ENCODE data around the gene MRPL53. TPM values are rescaled to one million over a fixed set of nuclear protein-coding genes. Genes with fewer than 3 reads are reported as not detected.

MRPL53 gene
- total RNA-seq, 1 experiment from 2014 or later = 52.1 TPM

- H3K9me3 Mint-ChIP-seq = no peaks in the 10 kb centered on the region
- H3K36me3 Mint-ChIP-seq = peaks cover 20% of the 10 kb centered on the region
- ChIA-PET CTCF (interaction anchor here (0.8 to 2.6 kb wide), 8 partner anchors 8 to 157 kb away, joined by 3 to 23 read pairs (median 4); partner anchors contain the start of genes CCDC142, DQX1, MOGS and TTC31), POLR2A (no interaction called here)
- H3K27me3 Mint-ChIP-seq (ENCODE audit: low read depth) = no peaks in the 10 kb centered on the region
- TF ChIP-seq MAX (CRISPR knock-in tag; IDR thresholded peaks at IDR 0.05) (no peak), CREM (CRISPR knock-in tag; IDR thresholded peaks at IDR 0.05) (no peak), CTCF (IDR thresholded peaks at IDR 0.05) (peak; percentile 56)
- no peak overlapping the region for H3K27ac Mint-ChIP-seq
- ATAC-seq (peak; percentile 13; the same call in 1 of the 2 replicates), DNase-seq (ENCODE audit: low spot score) (peak; percentile 77)
- H3K4me1 Mint-ChIP-seq = peaks cover 11% of the 10 kb centered on the region
- no peak overlapping the region for H3K4me3 Mint-ChIP-seq
Measured at GRCh38 chr2:74474899-74475298, 2.4 kb upstream of the MRPL53 start.

- H3K4me3 Mint-ChIP-seq = no peak overlapping the region
- POLR2A ChIA-PET = no interaction called here
- TF ChIP-seq TEAD4 (CRISPR knock-in tag; IDR thresholded peaks at IDR 0.05) (no peak), ATF2 (CRISPR knock-in tag; IDR thresholded peaks at IDR 0.05; ENCODE audit: borderline replicate concordance, low read depth) (no peak), ZNF138 (CRISPR knock-in tag; conservative IDR thresholded peaks at IDR 0.05) (no peak), ZNF532 (CRISPR knock-in tag; IDR thresholded peaks at IDR 0.05; ENCODE audit: borderline replicate concordance) (no peak), ZBTB21 (CRISPR knock-in tag; IDR thresholded peaks at IDR 0.05; ENCODE audit: borderline replicate concordance) (no peak), CREB1 (CRISPR knock-in tag; IDR thresholded peaks at IDR 0.05) (no peak), TCF7 (CRISPR knock-in tag; IDR thresholded peaks at IDR 0.05; ENCODE audit: low read depth) (no peak), ZNF219 (CRISPR knock-in tag; IDR thresholded peaks at IDR 0.05; ENCODE audit: borderline replicate concordance) (no peak), PREB (CRISPR knock-in tag; IDR thresholded peaks at IDR 0.05; ENCODE audit: borderline replicate concordance) (no peak), AFF4 (CRISPR knock-in tag; IDR thresholded peaks at IDR 0.05; ENCODE audit: borderline replicate concordance) (no peak), NR3C1 (CRISPR knock-in tag; conservative IDR thresholded peaks at IDR 0.05; ENCODE audit: low read depth) (no peak), STAT6 (CRISPR knock-in tag; conservative IDR thresholded peaks at IDR 0.05; ENCODE audit: low read depth) (no peak), HMGA2 (CRISPR knock-in tag; IDR thresholded peaks at IDR 0.05) (no peak), FOXK1 (CRISPR knock-in tag; IDR thresholded peaks at IDR 0.05) (no peak), MAX (CRISPR knock-in tag; IDR thresholded peaks at IDR 0.05) (no peak), MXD4 (CRISPR knock-in tag; IDR thresholded peaks at IDR 0.05; ENCODE audit: borderline replicate concordance) (no peak)
Measured at GRCh38 chr2:74474481-74474880, 2.0 kb upstream of the MRPL53 start.

More at GRCh38 chr2:74474481-74474880, 2.0 kb upstream of the MRPL53 start:
- CTCF ChIA-PET = interaction anchor here (0.7 to 2.6 kb wide), 7 partner anchors 8 to 158 kb away, joined by 3 to 23 read pairs (median 5); partner anchors contain the start of genes AUP1, CCDC142, HTRA2 and MOGS
- H3K4me1 Mint-ChIP-seq = peaks cover 11% of the 10 kb centered on the region
- ATAC-seq = no peak
- no peaks in the 10 kb centered on the region for H3K27me3 Mint-ChIP-seq (ENCODE audit: low read depth)
- H3K27ac Mint-ChIP-seq = no peak overlapping the region
- H3K9me3 Mint-ChIP-seq = no peaks in the 10 kb centered on the region
- no peak for DNase-seq (ENCODE audit: low spot score)
- peaks cover 18% of the 10 kb centered on the region for H3K36me3 Mint-ChIP-seq

Measured in WTC11 (cell line).